ENCODE results near the gene RFX1. TPM values are rescaled to one million over a fixed set of nuclear protein-coding genes. Genes with fewer than 3 reads are reported as not detected.

Gene RFX1
- total RNA-seq, 2 donors from 2014 or later = 9.2 to 12.7 TPM

DNA sequence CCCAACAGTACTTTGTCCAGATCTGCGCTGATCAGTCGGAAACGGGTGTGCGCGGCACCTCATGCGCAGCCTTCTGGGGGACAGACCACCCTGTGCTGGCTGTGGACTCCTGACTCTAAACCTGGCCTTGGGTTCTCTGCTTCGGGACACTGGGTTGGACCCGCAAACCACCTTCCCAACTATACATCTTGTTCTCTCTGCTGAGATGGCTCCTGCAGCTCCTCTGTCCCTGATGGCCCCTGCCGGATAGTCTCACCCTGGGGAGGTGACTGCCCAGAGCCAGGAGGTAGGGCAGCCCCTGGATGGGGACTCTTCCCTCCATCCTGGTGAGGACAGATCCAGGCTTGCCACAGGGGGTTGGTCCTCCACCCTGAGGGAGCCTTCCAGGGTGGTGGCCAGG is 23.3 kb downstream of the RFX1 start:
- H3K27ac ChIP-seq = no peak overlapping the region
- no peak for TF ChIP-seq POLR2A (IDR thresholded peaks at IDR 0.05)
- no peak for TF ChIP-seq POLR2AphosphoS5 (IDR thresholded peaks at IDR 0.05)
- TF ChIP-seq CTCF (IDR thresholded peaks at IDR 0.05) = no peak
- H3K4me1 ChIP-seq (replicated peaks) = peaks cover 7% of the 10 kb centered on the region
- no peak overlapping the region for H3K4me3 ChIP-seq
- DNase-seq (ENCODE audit: low spot score) = no peak
- no peaks in the 10 kb centered on the region for H3K36me3 ChIP-seq
- intact Hi-C loops (cut with DNase I) = no loop called here
- H3K27me3 ChIP-seq (replicated peaks; ENCODE audit: insufficient read depth) = no peaks in the 10 kb centered on the region
- no peaks in the 10 kb centered on the region for H3K9me3 ChIP-seq
- 88% methylated on average over 9 of the region's 9 CpGs for WGBS

DNA sequence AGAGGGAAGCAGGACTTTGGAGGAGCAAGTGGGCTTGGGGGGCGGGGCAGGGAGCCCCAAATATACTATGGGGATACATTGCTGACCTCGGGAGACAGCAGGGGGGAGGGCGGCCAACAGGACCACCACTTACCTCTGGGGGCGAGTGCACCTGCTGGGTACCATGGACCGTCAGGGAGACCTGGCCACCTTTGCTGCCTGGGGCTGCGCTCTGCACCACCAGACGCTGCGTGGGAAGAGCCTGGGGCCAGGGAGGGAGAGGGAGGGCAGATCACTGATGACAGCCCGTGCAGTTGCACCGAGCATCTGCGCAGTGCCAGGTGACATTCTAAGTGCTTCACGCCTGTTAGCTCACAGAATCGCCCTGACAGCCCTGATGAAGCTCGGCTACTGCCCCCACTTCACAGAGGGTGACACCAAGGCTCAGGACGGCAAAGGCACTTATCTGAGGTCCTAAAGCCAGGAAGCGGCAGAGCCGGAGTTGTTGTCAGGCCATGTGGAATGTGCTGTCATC is 24.1 kb downstream of the RFX1 start:
- intact Hi-C loops (cut with DNase I) = no loop called here
- no peak overlapping the region for H3K4me3 ChIP-seq
- no peaks in the 10 kb centered on the region for H3K9me3 ChIP-seq
- no peak for DNase-seq (ENCODE audit: low spot score)
- TF ChIP-seq POLR2AphosphoS5 (IDR thresholded peaks at IDR 0.05) = no peak
- TF ChIP-seq CTCF (IDR thresholded peaks at IDR 0.05) = no peak
- no peak for TF ChIP-seq POLR2A (IDR thresholded peaks at IDR 0.05)
- H3K36me3 ChIP-seq = no peaks in the 10 kb centered on the region
- H3K27me3 ChIP-seq (replicated peaks; ENCODE audit: insufficient read depth) = no peaks in the 10 kb centered on the region
- WGBS = 97% methylated on average over 17 of the region's 17 CpGs
- H3K27ac ChIP-seq = no peak overlapping the region
- peaks cover 7% of the 10 kb centered on the region for H3K4me1 ChIP-seq (replicated peaks)

- Histone ChIP-seq H3K36me3 (no peaks in the 10 kb centered on the region), H3K27me3 (replicated peaks; ENCODE audit: insufficient read depth) (no peaks in the 10 kb centered on the region), H3K27ac (no peak overlapping the region), H3K4me3 (no peak overlapping the region), H3K4me1 (replicated peaks) (peaks cover 7% of the 10 kb centered on the region), H3K9me3 (no peaks in the 10 kb centered on the region)
- TF ChIP-seq POLR2A (IDR thresholded peaks at IDR 0.05) (no peak), CTCF (IDR thresholded peaks at IDR 0.05) (no peak), POLR2AphosphoS5 (IDR thresholded peaks at IDR 0.05) (no peak)
- intact Hi-C loops (cut with DNase I) = no loop called here
- no peak for DNase-seq (ENCODE audit: low spot score)
- 85% methylated on average over 9 of the region's 9 CpGs for WGBS
These were observed 24.7 kb downstream of the RFX1 start for GRCh38 chr19:13981467-13981866.

- intact Hi-C loops (cut with DNase I) = no loop called here
- H3K4me3 ChIP-seq = no peak overlapping the region
- peaks cover 7% of the 10 kb centered on the region for H3K4me1 ChIP-seq (replicated peaks)
- TF ChIP-seq POLR2A (IDR thresholded peaks at IDR 0.05) = no peak
- no peak for TF ChIP-seq POLR2AphosphoS5 (IDR thresholded peaks at IDR 0.05)
- TF ChIP-seq CTCF (IDR thresholded peaks at IDR 0.05) = no peak
- no peak for DNase-seq (ENCODE audit: low spot score)
- no peak overlapping the region for H3K27ac ChIP-seq
- no peaks in the 10 kb centered on the region for H3K36me3 ChIP-seq
- no peaks in the 10 kb centered on the region for H3K9me3 ChIP-seq
- H3K27me3 ChIP-seq (replicated peaks; ENCODE audit: insufficient read depth) = no peaks in the 10 kb centered on the region
- 95% methylated on average over 4 of the region's 5 CpGs for WGBS
These were observed 25.1 kb downstream of the RFX1 start for GRCh38 chr19:13981021-13981420.

- no peaks in the 10 kb centered on the region for H3K27me3 ChIP-seq (replicated peaks; ENCODE audit: insufficient read depth)
- H3K4me1 ChIP-seq (replicated peaks) = peaks cover 7% of the 10 kb centered on the region
- no peak overlapping the region for H3K4me3 ChIP-seq
- H3K27ac ChIP-seq = no peak overlapping the region
- WGBS = 90% methylated on average over 15 of the region's 15 CpGs
- intact Hi-C loops (cut with DNase I) = no loop called here
- no peak for DNase-seq (ENCODE audit: low spot score)
- no peaks in the 10 kb centered on the region for H3K36me3 ChIP-seq
- TF ChIP-seq CTCF (IDR thresholded peaks at IDR 0.05) (no peak), POLR2A (IDR thresholded peaks at IDR 0.05) (no peak)
- no peaks in the 10 kb centered on the region for H3K9me3 ChIP-seq
These were observed 25.8 kb downstream of the RFX1 start for GRCh38 chr19:13980340-13980739.
